SU-DHL-6 (cell line): Measurements from ENCODE around the gene DIO3.

Experiments used
- EZH2phosphoT487 ChIP-seq: fragments of 200-600 bp; sonication (generic), shearing (Covaris generic); conservative IDR thresholded peaks from 2 replicates; pipeline ENCODE4 v1.6.1; 2018; ENCODE audit warnings: mild to moderate bottlenecking, antibody characterized with exemption, low read length, moderate library complexity, mixed read lengths
- TF ChIP-seq, protein P1 (sequence below): fragments of 200-600 bp; sonication (generic); IDR thresholded peaks from one replicate; pipeline ENCODE4 v1.5.1; 2017; ENCODE audit warnings: antibody characterized with exemption, mild to moderate bottlenecking, low read length, moderate library complexity; ENCODE audit not compliant: insufficient read depth, poor library complexity, severe bottlenecking

DNA sequence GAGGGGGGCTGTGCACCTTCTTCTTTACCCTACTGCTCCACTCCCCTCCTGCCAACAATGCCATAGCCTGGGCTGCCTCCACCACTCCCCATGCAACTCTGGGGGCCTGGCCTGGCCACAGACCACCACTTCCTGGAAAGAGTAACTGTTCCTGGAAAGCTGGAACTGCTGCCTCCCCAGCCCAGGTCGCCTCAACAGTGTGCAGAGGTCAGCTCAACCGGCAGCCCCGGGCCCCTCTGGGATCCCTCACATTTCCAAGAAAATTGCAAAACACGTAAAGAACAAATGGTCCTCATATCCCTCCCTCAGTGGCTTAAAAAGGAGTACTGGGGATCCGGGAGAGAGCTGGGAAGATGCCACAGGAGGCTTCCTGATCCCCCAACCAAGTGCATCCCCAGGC is 22.4 kb upstream of the DIO3 start:
- TF ChIP-seq, protein P1, sequence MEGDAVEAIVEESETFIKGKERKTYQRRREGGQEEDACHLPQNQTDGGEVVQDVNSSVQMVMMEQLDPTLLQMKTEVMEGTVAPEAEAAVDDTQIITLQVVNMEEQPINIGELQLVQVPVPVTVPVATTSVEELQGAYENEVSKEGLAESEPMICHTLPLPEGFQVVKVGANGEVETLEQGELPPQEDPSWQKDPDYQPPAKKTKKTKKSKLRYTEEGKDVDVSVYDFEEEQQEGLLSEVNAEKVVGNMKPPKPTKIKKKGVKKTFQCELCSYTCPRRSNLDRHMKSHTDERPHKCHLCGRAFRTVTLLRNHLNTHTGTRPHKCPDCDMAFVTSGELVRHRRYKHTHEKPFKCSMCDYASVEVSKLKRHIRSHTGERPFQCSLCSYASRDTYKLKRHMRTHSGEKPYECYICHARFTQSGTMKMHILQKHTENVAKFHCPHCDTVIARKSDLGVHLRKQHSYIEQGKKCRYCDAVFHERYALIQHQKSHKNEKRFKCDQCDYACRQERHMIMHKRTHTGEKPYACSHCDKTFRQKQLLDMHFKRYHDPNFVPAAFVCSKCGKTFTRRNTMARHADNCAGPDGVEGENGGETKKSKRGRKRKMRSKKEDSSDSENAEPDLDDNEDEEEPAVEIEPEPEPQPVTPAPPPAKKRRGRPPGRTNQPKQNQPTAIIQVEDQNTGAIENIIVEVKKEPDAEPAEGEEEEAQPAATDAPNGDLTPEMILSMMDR = no peak
- TF ChIP-seq EZH2phosphoT487 = no peak
